Caco-2 (cell line): ENCODE results near the gene KRT85. TPM values are rescaled to one million over a fixed set of nuclear protein-coding genes. Genes with fewer than 3 reads are reported as not detected.

Experiments
- BruUV-seq: library from RNA; stranded (reverse); fragments of 400-500 nt; replicated peaks from 2 replicates; lab custom pipeline; 2021; lab: Mats Ljungman, UMichigan
- CTCF ChIA-PET: fragments of 300-600 bp; sonication (Branson Sonifier 250); formaldehyde crosslinking; loops from one replicate; lab custom pipeline; 2022; ENCODE audit warnings: antibody characterized with exemption; lab: Charles Lee
- POLR2A ChIA-PET: fragments of 300-600 bp; sonication (Branson Sonifier 250); formaldehyde crosslinking; loops from one replicate; lab custom pipeline; 2022; ENCODE audit warnings: antibody characterized with exemption; lab: Charles Lee
- DNase-seq, 2 experiments: peaks; one replicate each; pipeline versions ENCODE4 v3.0.0 to v3.0.0-alpha.2; 2020 to 2022
- H3K27me3 ChIP-seq: replicated peaks from 2 replicates; pipeline ENCODE4 v1.6.0; 2011; ENCODE audit warnings: low read length; ENCODE audit not compliant: control insufficient read depth, insufficient read depth
- H3K36me3 ChIP-seq: 2 replicates; pipeline ENCODE4 v1.5.1; 2011; ENCODE audit warnings: low read length; ENCODE audit not compliant: control insufficient read depth, insufficient read depth
- H3K4me1 ChIP-seq: fragments of 250-450 bp; sonication (Bioruptor Pico); 2 replicates; pipeline ENCODE4 v1.5.1; 2020; ENCODE audit warnings: mild to moderate bottlenecking
- H3K4me3 ChIP-seq: 2 replicates; pipeline ENCODE4 v1.5.1; 2011; ENCODE audit warnings: low read depth, mild to moderate bottlenecking, control low read depth, low read length
- H3K9me3 ChIP-seq: fragments of 250-450 bp; sonication (Bioruptor Pico); 2 replicates; pipeline ENCODE4 v1.5.1; 2020; ENCODE audit warnings: mild to moderate bottlenecking, moderate library complexity
- H3K27ac Mint-ChIP-seq: one replicate; pipeline ENCODE4 v1.8.0; 2022; ENCODE audit warnings: mixed read lengths; ENCODE audit not compliant: unreplicated experiment
- H3K27me3 Mint-ChIP-seq: one replicate; pipeline ENCODE4 v1.8.0; 2022; ENCODE audit warnings: mixed read lengths; ENCODE audit not compliant: insufficient read depth, unreplicated experiment
- H3K36me3 Mint-ChIP-seq: one replicate; pipeline ENCODE4 v1.8.0; 2022; ENCODE audit warnings: mild to moderate bottlenecking, mixed read lengths; ENCODE audit not compliant: insufficient read depth, unreplicated experiment
- H3K4me1 Mint-ChIP-seq: one replicate; pipeline ENCODE4 v1.8.0; 2022; ENCODE audit warnings: low read depth, mixed read lengths; ENCODE audit not compliant: unreplicated experiment
- H3K4me3 Mint-ChIP-seq: one replicate; pipeline ENCODE4 v1.8.0; 2022; ENCODE audit warnings: mild to moderate bottlenecking, moderate library complexity, mixed read lengths; ENCODE audit not compliant: unreplicated experiment
- H3K9me3 Mint-ChIP-seq: one replicate; pipeline ENCODE4 v1.8.0; 2022; ENCODE audit warnings: mixed read lengths; ENCODE audit not compliant: unreplicated experiment
- intact Hi-C: fragments of 100-400 bp; cut with micrococcal nuclease; formaldehyde crosslinking; loops from one replicate; pipeline ENCODE4 v1.10.0; 2022; ENCODE audit not compliant: unreplicated experiment
- total RNA-seq: library from RNA; stranded (reverse); gene quantifications from 2 replicates; pipeline ENCODE4 v1.2.3, GENCODE V29; 2022
- TF ChIP-seq, protein P1 (sequence below), 2 experiments: fragments of 200-600 bp in 1 of 2; IDR thresholded peaks; 1 replicate in 1 of 2; 2 replicates in 1 of 2; pipeline versions ENCODE4 v1.5.1 to v1.8.0; 2011 to 2022; ENCODE audit warnings: antibody characterized with exemption in 1 of 2, control low read depth in 1 of 2, inconsistent platforms in 1 of 2, low read depth in 1 of 2, low read length in 1 of 2, mild to moderate bottlenecking in 1 of 2, moderate library complexity in 1 of 2; ENCODE audit not compliant: insufficient read depth in 1 of 2, severe bottlenecking in 1 of 2, unreplicated experiment in 1 of 2

Gene KRT85
- total RNA-seq, 1 experiment from 2014 or later = not detected

DNA sequence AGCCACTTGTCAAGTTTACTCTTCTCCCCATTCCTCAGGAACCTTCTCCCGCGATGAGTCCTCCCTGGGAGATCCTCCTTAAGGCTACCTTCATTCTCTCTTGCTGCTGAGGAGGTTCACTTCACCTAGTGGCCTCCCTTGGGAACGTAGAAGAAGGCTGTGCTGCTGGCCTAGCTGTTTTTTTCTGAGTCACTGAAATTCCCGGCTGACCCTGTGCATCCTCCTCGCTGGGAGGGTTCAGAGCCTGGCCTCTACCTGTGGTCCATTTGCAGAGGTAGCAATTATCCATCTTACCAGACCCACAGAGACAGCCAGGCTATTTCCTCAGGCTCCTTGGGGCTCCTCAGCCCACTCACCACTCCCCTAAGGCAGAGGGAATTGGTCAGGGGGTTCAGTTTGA is 34.2 kb upstream of the KRT85 start:
- Mint-ChIP-seq H3K27ac (no peak overlapping the region), H3K27me3 (no peaks in the 10 kb centered on the region), H3K9me3 (no peaks in the 10 kb centered on the region), H3K4me3 (no peak overlapping the region), H3K4me1 (no peaks in the 10 kb centered on the region), H3K36me3 (no peaks in the 10 kb centered on the region)
- ChIA-PET POLR2A (no interaction called here), CTCF (no interaction called here)
- Histone ChIP-seq H3K9me3 (no peaks in the 10 kb centered on the region), H3K27me3 (no peaks in the 10 kb centered on the region), H3K4me1 (no peaks in the 10 kb centered on the region), H3K4me3 (no peak overlapping the region), H3K36me3 (no peaks in the 10 kb centered on the region)
- TF ChIP-seq, protein P1, sequence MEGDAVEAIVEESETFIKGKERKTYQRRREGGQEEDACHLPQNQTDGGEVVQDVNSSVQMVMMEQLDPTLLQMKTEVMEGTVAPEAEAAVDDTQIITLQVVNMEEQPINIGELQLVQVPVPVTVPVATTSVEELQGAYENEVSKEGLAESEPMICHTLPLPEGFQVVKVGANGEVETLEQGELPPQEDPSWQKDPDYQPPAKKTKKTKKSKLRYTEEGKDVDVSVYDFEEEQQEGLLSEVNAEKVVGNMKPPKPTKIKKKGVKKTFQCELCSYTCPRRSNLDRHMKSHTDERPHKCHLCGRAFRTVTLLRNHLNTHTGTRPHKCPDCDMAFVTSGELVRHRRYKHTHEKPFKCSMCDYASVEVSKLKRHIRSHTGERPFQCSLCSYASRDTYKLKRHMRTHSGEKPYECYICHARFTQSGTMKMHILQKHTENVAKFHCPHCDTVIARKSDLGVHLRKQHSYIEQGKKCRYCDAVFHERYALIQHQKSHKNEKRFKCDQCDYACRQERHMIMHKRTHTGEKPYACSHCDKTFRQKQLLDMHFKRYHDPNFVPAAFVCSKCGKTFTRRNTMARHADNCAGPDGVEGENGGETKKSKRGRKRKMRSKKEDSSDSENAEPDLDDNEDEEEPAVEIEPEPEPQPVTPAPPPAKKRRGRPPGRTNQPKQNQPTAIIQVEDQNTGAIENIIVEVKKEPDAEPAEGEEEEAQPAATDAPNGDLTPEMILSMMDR (IDR thresholded peaks at IDR 0.05; ENCODE audit: insufficient read depth in 1 of 2, low read depth in 1 of 2, low read length in 1 of 2, severe bottlenecking in 1 of 2, unreplicated experiment in 1 of 2) = no peak
- BruUV-seq = no TSS peak
- no peak for DNase-seq
- intact Hi-C loops = no loop called here

DNA sequence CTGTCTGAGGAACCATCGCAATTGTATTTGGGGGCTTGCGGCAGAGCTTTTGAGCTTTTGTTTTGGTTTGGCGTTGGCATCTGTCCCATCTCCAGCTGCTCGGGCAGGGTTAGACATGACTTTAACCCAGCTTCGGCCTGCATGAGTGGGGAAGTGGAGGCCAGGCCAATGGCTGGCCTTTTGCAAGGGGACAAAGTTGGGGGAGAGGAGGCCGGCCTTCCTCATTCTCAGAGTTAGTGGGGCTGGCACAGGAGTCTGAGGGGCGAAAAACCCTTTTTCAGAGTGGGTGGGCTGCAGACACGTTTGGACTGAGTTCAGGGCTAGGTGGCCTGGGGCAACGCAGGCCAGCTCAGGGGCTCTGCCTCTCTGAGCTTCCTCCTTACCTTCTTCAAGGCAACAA is 33.6 kb upstream of the KRT85 start:
- Mint-ChIP-seq H3K9me3 (no peaks in the 10 kb centered on the region), H3K27ac (no peak overlapping the region), H3K36me3 (no peaks in the 10 kb centered on the region), H3K27me3 (no peaks in the 10 kb centered on the region), H3K4me1 (no peaks in the 10 kb centered on the region), H3K4me3 (no peak overlapping the region)
- ChIA-PET CTCF (no interaction called here), POLR2A (no interaction called here)
- Histone ChIP-seq H3K9me3 (no peaks in the 10 kb centered on the region), H3K4me1 (no peaks in the 10 kb centered on the region), H3K4me3 (no peak overlapping the region), H3K27me3 (no peaks in the 10 kb centered on the region), H3K36me3 (no peaks in the 10 kb centered on the region)
- intact Hi-C loops = no loop called here
- TF ChIP-seq, protein P1 (IDR thresholded peaks at IDR 0.05; ENCODE audit: insufficient read depth in 1 of 2, low read depth in 1 of 2, low read length in 1 of 2, severe bottlenecking in 1 of 2, unreplicated experiment in 1 of 2) = no peak
- DNase-seq = no peak
- no TSS peak for BruUV-seq

DNA sequence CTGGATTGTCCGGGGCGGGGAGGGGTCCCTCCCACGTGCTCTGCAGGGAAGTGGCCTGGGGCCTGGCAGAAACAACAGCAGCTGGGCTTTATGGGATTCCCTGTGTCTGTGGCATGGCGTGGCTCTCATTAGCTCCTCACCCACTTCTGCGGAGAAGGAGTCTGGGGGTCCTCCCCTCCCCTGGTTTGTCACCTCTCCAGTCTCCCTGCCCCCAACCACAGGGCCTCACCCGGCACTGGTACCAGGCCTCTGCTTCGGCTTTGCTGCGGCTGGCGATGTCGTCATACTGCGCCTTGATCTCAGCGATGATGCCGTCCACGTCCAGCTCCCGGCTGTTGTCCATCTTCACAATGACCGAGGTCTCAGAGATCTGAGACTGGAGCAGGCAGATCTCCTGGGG is 32.5 kb upstream of the KRT85 start:
- no peak overlapping the region for H3K4me3 ChIP-seq
- no peaks in the 10 kb centered on the region for H3K9me3 ChIP-seq
- TF ChIP-seq, protein P1 (IDR thresholded peaks at IDR 0.05; ENCODE audit: insufficient read depth in 1 of 2, low read depth in 1 of 2, low read length in 1 of 2, severe bottlenecking in 1 of 2, unreplicated experiment in 1 of 2) = no peak
- Mint-ChIP-seq H3K27ac (no peak overlapping the region), H3K36me3 (no peaks in the 10 kb centered on the region), H3K4me3 (no peak overlapping the region), H3K4me1 (no peaks in the 10 kb centered on the region), H3K27me3 (no peaks in the 10 kb centered on the region), H3K9me3 (no peaks in the 10 kb centered on the region)
- BruUV-seq = no TSS peak
- CTCF ChIA-PET = no interaction called here
- H3K36me3 ChIP-seq = no peaks in the 10 kb centered on the region
- H3K4me1 ChIP-seq = no peaks in the 10 kb centered on the region
- no peaks in the 10 kb centered on the region for H3K27me3 ChIP-seq
- POLR2A ChIA-PET = no interaction called here
- intact Hi-C loops = loop anchor here (5.0 to 10.0 kb wide), 3 partner anchors 63 to 585 kb away; no protein-coding TSS in a partner anchor
- DNase-seq = no peak
